DND-41 (cell line): Measurements from ENCODE around the gene NINJ1.

Experiments used
- ATAC-seq: fragments of 200-7000 bp; cut with Tn5 transposase; 3 replicates; pipeline ENCODE4 v1.9.1; 2021; ENCODE audit warnings: low read depth; ENCODE audit not compliant: insufficient read depth
- DNase-seq: peaks from one replicate; pipeline ENCODE4 v3.0.0-alpha.2; 2020
- H2AFZ ChIP-seq: 2 replicates; pipeline ENCODE4 v1.6.0; 2012; ENCODE audit warnings: low read depth, low read length
- H3K27ac ChIP-seq: 2 replicates; pipeline ENCODE4 v1.5.1; 2012; ENCODE audit warnings: low read length, inconsistent platforms
- H3K27me3 ChIP-seq: fragments of 200-600 bp; sonication (generic); 2 replicates; pipeline ENCODE4 v1.6.0; 2012; ENCODE audit warnings: low read length, mild to moderate bottlenecking, inconsistent platforms; ENCODE audit not compliant: insufficient read depth, poor library complexity
- H3K36me3 ChIP-seq: 2 replicates; pipeline ENCODE4 v1.5.1; 2012; ENCODE audit warnings: low read length, inconsistent platforms; ENCODE audit not compliant: insufficient read depth
- H3K4me1 ChIP-seq: 2 replicates; pipeline ENCODE4 v1.5.1; 2012; ENCODE audit warnings: mild to moderate bottlenecking, low read length; ENCODE audit not compliant: insufficient read depth
- H3K4me2 ChIP-seq: 2 replicates; pipeline ENCODE4 v1.6.0; 2012; ENCODE audit warnings: mild to moderate bottlenecking, moderate library complexity, low read length, inconsistent platforms; ENCODE audit not compliant: insufficient read depth
- H3K4me3 ChIP-seq, 2 experiments: fragments of 200-600 bp in 1 of 2; shearing (Covaris generic) in 1 of 2; 2 replicates each; pipeline ENCODE4 v1.5.1; 2012 to 2016; ENCODE audit warnings: inconsistent platforms in 2 of 2, low read length in 2 of 2, mild to moderate bottlenecking in 2 of 2, low read depth in 1 of 2, moderate library complexity in 1 of 2
- H3K79me2 ChIP-seq: 2 replicates; pipeline ENCODE4 v1.6.0; 2012; ENCODE audit warnings: low read length, inconsistent platforms; ENCODE audit not compliant: insufficient read depth
- H3K9ac ChIP-seq: 2 replicates; pipeline ENCODE4 v1.6.0; 2012; ENCODE audit warnings: low read depth, mild to moderate bottlenecking, inconsistent platforms, low read length, moderate library complexity
- H3K9me3 ChIP-seq: 2 replicates; pipeline ENCODE4 v1.5.1; 2012; ENCODE audit warnings: low read length, moderate library complexity, mild to moderate bottlenecking, inconsistent platforms; ENCODE audit not compliant: insufficient read depth, severe bottlenecking
- H4K20me1 ChIP-seq: 2 replicates; pipeline ENCODE4 v1.6.0; 2012; ENCODE audit warnings: low read length; ENCODE audit not compliant: insufficient read depth
- EZH2 ChIP-seq: IDR thresholded peaks from 3 replicates; pipeline ENCODE4 v1.6.1; 2012; ENCODE audit warnings: borderline replicate concordance, low read depth, mild to moderate bottlenecking, moderate library complexity, low read length, inconsistent platforms; ENCODE audit not compliant: severe bottlenecking
- TF ChIP-seq, protein P1 (sequence below): IDR thresholded peaks from 2 replicates; pipeline ENCODE4 v1.5.1; 2012; ENCODE audit warnings: borderline replicate concordance, low read length, moderate library complexity, mild to moderate bottlenecking; ENCODE audit not compliant: poor library complexity, severe bottlenecking; ENCODE audit errors: extremely low read depth

NINJ1 gene

DNA sequence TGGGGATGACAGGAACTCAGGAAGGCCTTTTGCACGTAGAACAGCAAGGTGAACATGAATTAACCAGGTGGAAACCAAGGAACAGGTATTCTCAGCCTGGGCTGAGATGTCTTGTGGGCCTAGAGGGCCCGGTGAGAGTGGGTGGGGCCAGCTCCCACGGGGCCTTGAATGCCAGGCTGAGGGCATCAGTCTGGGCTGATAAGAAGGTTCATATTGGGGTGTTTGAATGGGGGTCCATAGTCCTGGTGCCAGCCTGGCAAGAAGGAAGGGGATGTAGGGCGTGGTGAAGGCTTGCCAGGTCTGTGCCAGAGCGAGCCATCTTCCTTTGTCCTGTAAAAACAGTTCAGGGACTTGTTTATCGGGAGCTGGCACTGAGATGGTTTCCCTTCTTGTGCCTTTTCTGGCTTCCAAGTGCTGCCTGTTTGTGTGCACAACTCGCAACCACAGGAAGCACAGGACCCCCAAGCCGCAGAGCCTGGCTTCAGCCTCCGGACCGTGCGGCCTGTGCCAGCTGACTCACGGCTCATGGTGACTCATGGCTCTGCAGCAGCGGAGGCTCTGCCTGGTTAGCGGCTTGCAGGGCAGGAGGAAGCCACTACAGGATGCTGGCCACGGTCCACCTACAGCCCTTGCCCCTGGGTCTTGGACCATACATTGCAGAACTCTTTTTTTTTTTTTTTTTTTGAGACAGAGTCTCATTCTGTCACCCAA is 35.7 kb downstream of the NINJ1 start:
- H3K4me2 ChIP-seq: peak overlapping the region; percentile 91
- ATAC-seq: no peak
- no peaks in the 10 kb centered on the region for H3K27me3 ChIP-seq
- no peaks in the 10 kb centered on the region; the same call in 1 of the 2 replicates for H3K36me3 ChIP-seq
- no peaks in the 10 kb centered on the region for H4K20me1 ChIP-seq
- no peak overlapping the region for H3K27ac ChIP-seq
- no peaks in the 10 kb centered on the region for H3K9me3 ChIP-seq
- H2AFZ ChIP-seq: no peak overlapping the region
- peaks cover 33% of the 10 kb centered on the region for H3K4me1 ChIP-seq
- TF ChIP-seq, protein P1, sequence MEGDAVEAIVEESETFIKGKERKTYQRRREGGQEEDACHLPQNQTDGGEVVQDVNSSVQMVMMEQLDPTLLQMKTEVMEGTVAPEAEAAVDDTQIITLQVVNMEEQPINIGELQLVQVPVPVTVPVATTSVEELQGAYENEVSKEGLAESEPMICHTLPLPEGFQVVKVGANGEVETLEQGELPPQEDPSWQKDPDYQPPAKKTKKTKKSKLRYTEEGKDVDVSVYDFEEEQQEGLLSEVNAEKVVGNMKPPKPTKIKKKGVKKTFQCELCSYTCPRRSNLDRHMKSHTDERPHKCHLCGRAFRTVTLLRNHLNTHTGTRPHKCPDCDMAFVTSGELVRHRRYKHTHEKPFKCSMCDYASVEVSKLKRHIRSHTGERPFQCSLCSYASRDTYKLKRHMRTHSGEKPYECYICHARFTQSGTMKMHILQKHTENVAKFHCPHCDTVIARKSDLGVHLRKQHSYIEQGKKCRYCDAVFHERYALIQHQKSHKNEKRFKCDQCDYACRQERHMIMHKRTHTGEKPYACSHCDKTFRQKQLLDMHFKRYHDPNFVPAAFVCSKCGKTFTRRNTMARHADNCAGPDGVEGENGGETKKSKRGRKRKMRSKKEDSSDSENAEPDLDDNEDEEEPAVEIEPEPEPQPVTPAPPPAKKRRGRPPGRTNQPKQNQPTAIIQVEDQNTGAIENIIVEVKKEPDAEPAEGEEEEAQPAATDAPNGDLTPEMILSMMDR: no peak
- TF ChIP-seq EZH2: no peak
- DNase-seq: no peak
- H3K79me2 ChIP-seq: peaks cover 18% of the 10 kb centered on the region
- no peak overlapping the region for H3K9ac ChIP-seq
- H3K4me3 ChIP-seq: no peak overlapping the region

DNA sequence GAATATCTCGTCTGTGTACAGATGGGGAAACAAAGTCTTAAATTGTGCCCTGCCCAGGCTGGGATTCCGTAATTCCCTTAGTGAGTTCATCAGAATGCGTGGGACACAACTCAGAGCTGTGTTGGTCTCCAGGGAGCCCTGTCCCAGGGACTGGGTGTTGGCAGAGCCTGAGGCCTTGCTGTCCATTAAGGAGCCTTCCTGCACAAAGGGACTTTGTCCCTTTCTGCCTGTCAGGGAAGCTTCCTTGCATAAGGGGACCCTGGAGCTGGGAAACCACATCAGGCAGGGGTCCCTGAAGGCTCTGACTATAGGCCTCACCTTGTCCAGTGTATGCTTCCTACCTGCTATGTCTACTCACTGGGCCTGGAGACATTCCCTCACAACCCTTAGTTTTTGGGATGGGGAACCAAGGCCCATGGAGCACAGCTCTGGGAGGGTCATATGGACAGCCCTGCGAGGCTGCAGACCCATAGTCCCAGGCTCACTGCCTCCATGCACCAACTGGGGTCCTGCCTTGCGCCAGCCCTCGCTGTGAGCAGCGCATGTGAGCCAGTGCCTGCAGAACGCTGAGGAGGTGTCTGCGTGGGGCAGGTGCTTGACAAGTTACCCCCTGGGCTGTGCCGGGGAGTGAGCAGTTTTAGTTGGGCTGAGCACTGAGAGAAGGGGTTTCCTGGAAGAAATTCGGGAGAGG is 36.4 kb downstream of the NINJ1 start:
- H3K27ac ChIP-seq: no peak overlapping the region
- H3K4me3 ChIP-seq: peak overlapping the region in 1 of 2 experiments; percentile 83; a peak in 2 of 4 replicates

DNA sequence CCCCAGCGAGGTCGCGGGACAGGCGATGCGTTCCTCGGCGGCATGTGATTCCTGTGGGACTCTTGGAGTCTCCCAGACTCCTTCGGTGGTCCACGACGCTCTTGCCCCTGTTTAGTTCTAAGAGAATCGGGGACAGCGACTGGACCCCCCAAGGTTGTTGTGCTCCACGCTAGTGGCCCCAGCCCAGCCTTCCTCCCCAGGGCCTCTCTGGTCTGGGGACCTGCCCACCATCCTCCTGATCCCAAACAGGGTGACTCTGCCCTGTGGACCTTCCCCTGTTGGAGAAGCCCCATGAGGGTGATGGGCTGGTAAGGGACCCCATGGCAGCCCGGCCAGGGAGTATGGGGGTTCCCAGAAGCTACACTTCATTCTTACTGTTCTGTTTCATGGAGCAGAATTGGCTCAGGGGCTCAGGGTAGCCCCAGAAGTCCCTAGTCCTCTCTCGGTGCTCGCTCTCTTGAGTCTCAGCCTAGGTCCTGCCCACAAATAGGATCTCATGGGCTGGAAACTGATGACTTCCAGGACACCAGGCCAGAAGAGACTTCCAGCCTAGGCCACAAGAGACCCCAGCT is 37.2 kb downstream of the NINJ1 start:
- H3K4me2 ChIP-seq: peak overlapping the region; percentile 91
- ATAC-seq (no peak), DNase-seq (no peak)
- H3K79me2 ChIP-seq: peaks cover 18% of the 10 kb centered on the region
- TF ChIP-seq, protein P1: no peak
- TF ChIP-seq EZH2: no peak
- H3K4me1 ChIP-seq: peaks cover 33% of the 10 kb centered on the region
- no peak overlapping the region for H2AFZ ChIP-seq
- peak overlapping the region; percentile 79 to 83; a peak in 3 of 4 replicates for H3K4me3 ChIP-seq
- H3K9me3 ChIP-seq: no peaks in the 10 kb centered on the region
- H3K9ac ChIP-seq: peak overlapping the region; percentile 78
- H3K27me3 ChIP-seq: no peaks in the 10 kb centered on the region
- peak overlapping the region; percentile 58; the same call in 1 of the 2 replicates for H3K27ac ChIP-seq
- no peaks in the 10 kb centered on the region; the same call in 1 of the 2 replicates for H3K36me3 ChIP-seq
- H4K20me1 ChIP-seq: no peaks in the 10 kb centered on the region

More for the DNA sequence above, 36.4 kb downstream of the NINJ1 start:
- Histone ChIP-seq H3K36me3 (no peaks in the 10 kb centered on the region; the same call in 1 of the 2 replicates), H3K4me1 (peaks cover 33% of the 10 kb centered on the region), H3K79me2 (peaks cover 18% of the 10 kb centered on the region), H3K27me3 (no peaks in the 10 kb centered on the region), H3K9me3 (no peaks in the 10 kb centered on the region), H3K9ac (peak overlapping the region; percentile 78), H2AFZ (no peak overlapping the region), H3K4me2 (peak overlapping the region; percentile 91), H4K20me1 (no peaks in the 10 kb centered on the region)
- TF ChIP-seq EZH2: no peak
- TF ChIP-seq, protein P1: no peak
- DNase-seq (no peak), ATAC-seq (no peak)
